ENCODE data around the gene ZNF441.
"Not testable (repeated sequence)": the region's sequence is repeated elsewhere in the genome, so short reads cannot be mapped to it uniquely, and the experiment has no call there.

Gene ZNF441

DNA sequence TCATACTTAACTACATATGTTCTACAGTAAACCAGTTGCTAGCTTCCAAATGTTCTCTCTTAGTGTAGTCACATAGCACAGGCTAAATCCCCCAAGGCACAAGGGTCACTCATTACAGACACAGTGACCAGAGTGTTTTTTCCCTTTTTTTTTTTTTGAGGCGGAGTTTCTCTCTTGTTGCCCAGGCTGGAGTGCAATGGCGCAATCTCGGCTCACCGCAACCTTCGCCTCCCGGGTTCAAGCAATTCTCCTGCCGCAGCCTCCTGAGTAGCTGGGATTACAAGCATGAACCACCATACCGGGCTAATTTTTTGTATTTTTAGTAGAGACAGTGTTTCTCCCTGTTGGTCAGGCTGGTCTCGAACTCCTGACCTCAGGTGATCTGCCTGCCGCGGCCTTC lies 9.9 kb downstream of the ZNF441 start:
- not testable (repeated sequence) for DNase-seq (ENCODE audit: low read depth in 1 of 2, low spot score in 1 of 2)

- DNase-seq (ENCODE audit: low read depth in 1 of 2, low spot score in 1 of 2), result no peak
Measured at GRCh38 chr19:11780431-11781020, 13.7 kb downstream of the ZNF441 start.

GRCh38 chr19:11781295-11782057 lies 14.7 kb downstream of the ZNF441 start:
- DNase-seq (ENCODE audit: low read depth in 1 of 2, low spot score in 1 of 2), result no peak

DNA sequence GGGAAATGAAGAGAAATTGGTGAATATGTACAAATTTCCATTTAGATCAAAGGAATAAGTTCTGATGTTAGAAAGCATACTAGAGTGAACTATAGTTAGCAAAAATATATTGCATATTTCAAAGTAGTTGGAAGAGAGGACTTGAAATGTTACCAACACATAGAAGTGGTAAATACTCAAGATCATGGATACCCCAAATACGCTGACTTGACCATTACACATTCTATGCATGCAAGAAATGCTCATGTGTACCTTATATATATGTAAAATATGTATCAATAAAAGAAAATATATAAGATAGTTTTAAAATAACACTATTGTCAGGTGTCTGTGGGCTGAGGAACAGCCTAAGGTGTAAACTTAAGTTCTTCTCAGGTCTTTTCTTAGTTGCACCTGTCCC lies 17.0 kb downstream of the ZNF441 start:
- no peak for DNase-seq (ENCODE audit: low read depth in 1 of 2, low spot score in 1 of 2)

DNA sequence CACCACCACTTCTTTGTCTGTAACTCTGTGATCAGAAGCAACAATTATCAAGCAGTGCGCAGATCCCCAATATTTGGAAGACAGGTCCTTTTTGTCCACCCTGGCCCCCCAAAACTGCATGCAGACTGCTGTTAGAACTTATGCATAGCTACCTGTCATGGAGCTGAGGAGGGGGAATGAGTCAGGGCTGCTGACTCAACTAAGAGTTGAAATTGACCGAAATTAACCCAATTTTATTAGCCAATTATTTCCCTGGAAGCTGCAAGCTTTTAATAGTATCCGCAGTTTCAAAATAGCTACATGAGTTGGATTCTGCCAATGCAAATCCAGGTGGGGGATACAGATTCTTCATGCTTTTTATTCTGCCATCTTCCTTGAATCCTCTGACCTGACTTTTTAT lies 17.6 kb downstream of the ZNF441 start:
- DNase-seq (ENCODE audit: low read depth in 1 of 2, low spot score in 1 of 2), result no peak

GRCh38 chr19:11787536-11787935 lies 20.7 kb downstream of the ZNF441 start:
- no peak for DNase-seq (ENCODE audit: low read depth in 1 of 2, low spot score in 1 of 2)

DNA sequence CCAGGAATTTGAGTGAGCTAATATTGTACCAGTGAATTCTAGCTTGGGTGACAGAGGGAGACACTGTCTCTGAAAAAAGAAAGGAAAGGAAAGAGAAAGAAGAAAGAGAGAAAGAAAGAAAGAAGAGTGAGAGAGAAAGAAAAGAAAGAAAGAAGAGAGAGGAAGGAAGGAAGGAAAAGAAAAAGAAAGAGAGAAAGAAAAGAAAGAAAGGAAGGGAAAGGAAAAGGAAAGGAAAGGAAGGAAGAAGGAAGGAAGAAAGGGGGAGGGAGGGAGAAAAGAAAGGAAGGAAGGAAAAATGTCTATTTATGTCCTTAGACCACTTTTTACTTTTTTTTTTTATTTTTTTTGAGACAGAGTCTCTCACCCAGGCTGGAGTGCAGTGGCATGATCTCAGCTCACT lies 26.1 kb downstream of the ZNF441 start:
- DNase-seq (ENCODE audit: low read depth in 1 of 2, low spot score in 1 of 2), result no peak

DNA sequence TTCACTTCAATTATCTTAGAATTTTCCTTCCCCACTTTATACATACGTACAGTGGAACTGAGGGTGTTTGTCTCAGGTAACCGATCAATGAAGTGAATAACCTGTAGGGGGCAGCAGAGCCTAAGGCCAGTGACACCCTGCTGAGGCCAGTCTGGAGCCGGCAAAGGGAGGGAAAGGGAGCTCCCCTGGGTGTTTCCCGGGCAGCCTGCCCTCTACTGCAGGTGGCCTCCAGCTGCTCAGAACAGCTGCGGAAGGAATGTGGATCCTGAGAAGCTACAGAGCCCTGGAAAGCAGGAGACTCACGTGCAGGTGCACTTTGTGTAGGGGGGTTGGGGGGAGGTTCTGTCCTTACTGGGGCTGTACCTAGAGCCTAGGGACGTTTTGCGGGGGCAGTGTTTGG lies 30.7 kb downstream of the ZNF441 start:
- DNase-seq (ENCODE audit: low read depth in 1 of 2, low spot score in 1 of 2), result peak; percentile 36 to 78

GRCh38 chr19:11798391-11799330 lies 31.9 kb downstream of the ZNF441 start, which contains the start of gene ZNF491:
Gene ZNF491 (plus strand): TSS chr19:11798523. CDS start chr19:11805954, 7,431 bp downstream.
- DNase-seq (ENCODE audit: low read depth in 1 of 2, low spot score in 1 of 2), result peak; percentile 60 to 81

GRCh38 chr19:11806354-11807098 lies 39.7 kb downstream of the ZNF441 start:
- DNase-seq (ENCODE audit: low read depth in 1 of 2, low spot score in 1 of 2), result no peak

DNA sequence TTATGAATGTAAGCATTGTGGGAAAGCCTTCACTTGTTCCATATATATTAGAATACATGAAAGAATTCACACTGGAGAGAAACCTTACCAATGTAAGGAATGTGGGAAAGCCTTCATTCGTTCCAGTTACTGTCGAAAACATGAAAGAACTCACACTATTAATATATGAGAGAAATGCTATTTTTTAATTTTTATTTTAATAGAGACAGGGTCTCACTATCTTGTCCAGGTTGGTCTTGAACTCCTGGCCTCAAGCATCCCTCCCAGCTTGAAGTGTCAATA lies 40.2 kb downstream of the ZNF441 start:
- DNase-seq (ENCODE audit: low read depth in 1 of 2, low spot score in 1 of 2), result no peak

- DNase-seq (ENCODE audit: low read depth in 1 of 2, low spot score in 1 of 2), result no peak
Measured at GRCh38 chr19:11813703-11814028, 46.9 kb downstream of the ZNF441 start.

GRCh38 chr19:11814029-11814699 lies 47.4 kb downstream of the ZNF441 start, which contains the start of gene ZNF440:
Gene ZNF440 (plus strand): TSS chr19:11814273. CDS start chr19:11814448, 175 bp downstream.
- DNase-seq (ENCODE audit: low read depth in 1 of 2, low spot score in 1 of 2), result peak; percentile 70 to 82

DNA sequence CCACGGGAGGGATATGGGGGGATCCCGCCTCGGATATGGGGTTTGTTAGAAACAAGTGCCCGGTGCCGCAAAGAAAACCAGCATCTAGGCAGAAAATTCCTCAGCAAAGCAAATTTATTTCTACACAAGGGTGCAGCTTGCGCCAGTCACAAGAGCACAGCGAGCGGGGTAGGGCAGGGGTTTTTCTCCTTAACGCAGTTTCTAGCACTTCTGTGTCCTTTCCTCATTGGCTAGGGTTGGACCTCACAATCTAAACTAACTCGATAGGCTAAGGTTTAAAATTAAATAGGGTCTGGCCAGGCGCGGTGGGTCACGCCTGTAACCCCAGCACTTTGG lies 47.9 kb downstream of the ZNF441 start:
- no peak for DNase-seq (ENCODE audit: low read depth in 1 of 2, low spot score in 1 of 2)

DNA sequence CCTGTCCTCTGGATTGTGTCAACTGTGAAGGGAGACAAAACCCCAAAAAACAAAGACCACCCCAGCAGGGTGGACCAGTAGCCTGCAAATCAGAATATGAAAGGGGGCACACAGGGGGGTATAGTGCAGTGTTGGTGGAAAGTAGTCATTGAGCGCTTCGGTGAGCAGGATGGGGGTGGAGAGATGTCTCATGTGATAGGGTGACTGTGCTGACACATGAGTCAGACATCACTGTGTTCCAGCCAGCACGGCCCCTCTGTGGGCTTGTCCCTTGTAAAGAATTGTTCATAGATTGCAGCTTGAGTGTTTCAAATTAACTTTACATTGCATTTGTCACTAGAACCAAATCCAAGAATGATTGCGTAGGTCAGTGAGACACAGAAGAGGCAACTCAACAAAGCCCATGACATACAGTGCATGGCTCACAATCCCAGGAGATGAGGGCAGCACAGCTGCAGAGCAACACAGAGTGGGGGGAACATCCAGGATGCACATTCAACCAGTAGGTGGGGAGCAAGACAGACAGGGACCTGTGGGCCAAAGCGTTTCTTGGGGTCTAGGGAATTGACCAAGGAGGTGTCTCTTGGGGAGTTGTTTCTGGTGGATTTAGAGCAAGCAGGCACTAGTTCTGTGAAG lies 54.8 kb downstream of the ZNF441 start:
- DNase-seq (ENCODE audit: low read depth in 1 of 2, low spot score in 1 of 2), result no peak

DNA sequence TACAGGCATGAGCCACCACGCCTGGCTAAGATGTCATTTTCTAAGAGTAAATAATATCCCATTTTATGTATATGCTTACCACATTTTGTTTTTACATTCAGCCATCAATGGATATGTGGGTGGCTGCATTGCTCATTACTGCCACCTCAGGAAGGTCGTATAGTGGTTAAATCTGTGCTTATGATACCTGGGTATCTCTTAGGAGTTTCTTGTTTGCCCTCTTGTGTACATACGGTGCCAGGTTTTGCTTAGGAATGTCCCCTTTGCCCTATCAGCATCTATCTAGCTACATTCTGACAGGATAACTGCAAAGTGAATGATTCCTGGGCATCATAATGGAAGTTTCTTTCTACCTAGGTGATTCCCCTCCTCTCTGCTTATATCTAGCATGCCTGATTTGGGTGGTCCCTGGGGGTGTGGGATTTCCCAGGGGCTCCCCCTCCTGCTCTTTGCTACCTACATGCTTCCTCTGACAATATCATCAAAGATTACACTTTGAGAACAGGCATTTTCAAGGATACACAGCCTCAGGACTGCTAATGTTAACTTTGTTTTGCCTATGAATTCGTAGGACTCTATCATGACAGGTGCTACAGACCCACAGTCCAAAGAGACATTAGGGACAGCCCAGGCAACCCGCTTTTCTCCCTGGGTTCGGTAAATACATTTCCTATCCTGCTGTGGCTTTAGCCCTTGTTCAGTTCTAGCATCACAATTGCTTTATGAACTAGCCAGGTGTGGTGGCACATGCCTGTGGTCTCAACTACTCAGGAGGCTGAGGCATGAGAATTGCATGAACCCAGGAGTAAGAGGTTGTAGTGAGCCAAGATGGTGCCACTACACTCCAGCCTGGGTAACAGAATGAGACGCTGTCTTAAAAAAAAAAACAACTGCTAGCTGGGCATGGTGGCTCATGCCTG lies 62.4 kb downstream of the ZNF441 start:
- not testable (repeated sequence) for DNase-seq (ENCODE audit: low read depth in 1 of 2, low spot score in 1 of 2)

DNA sequence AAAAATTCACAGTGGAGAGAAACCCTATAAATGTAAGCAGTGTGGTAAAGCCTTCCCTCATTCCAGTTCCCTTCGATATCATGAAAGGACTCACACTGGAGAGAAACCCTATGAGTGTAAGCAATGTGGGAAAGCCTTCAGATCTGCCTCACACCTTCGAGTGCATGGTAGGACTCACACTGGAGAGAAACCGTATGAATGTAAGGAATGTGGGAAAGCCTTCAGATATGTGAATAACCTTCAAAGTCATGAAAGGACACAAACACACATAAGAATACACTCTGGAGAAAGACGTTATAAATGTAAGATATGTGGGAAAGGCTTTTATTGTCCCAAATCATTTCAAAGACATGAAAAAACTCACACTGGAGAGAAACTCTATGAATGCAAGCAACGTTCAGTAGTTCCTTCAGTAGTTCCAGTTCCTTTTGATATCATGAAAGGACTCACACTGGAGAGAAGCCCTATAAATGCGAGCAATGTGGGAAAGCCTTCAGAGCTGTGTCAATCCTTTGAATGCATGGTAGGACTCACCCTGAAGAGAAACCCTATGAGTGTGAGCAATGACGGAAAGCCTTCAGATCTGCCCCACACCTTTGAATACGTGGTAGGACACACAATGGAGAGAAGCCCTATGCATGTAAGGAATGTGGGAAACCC lies 65.6 kb downstream of the ZNF441 start:
- DNase-seq (ENCODE audit: low read depth in 1 of 2, low spot score in 1 of 2), result no peak

GRCh38 chr19:11833541-11833940 lies 66.7 kb downstream of the ZNF441 start:
- no peak for DNase-seq (ENCODE audit: low read depth in 1 of 2, low spot score in 1 of 2)
